ENCODE data around the gene NT5E. TPM values are rescaled to one million over a fixed set of nuclear protein-coding genes. Genes with fewer than 3 reads are reported as not detected.

NT5E gene
- total RNA-seq, 1 experiment from 2014 or later, result 15.8 TPM

- ChIA-PET POLR2A (ENCODE audit: unreplicated experiment) (no interaction called here), CTCF (no interaction called here)
- TF ChIP-seq CTCF (conservative IDR thresholded peaks at IDR 0.05; ENCODE audit: low read depth, low read length), result no peak
- Histone ChIP-seq H3K79me2 (ENCODE audit: low read length) (no peaks in the 10 kb centered on the region), H3K9me3 (ENCODE audit: low read length) (no peaks in the 10 kb centered on the region), H3K9me2 (replicated peaks; ENCODE audit: low read length) (no peaks in the 10 kb centered on the region), H3K4me1 (ENCODE audit: insufficient read depth, low read length) (no peaks in the 10 kb centered on the region), H3K9ac (ENCODE audit: low read length) (no peak overlapping the region), H4K20me1 (ENCODE audit: low read length) (no peaks in the 10 kb centered on the region), H3K4me3 (ENCODE audit: low read length) (no peak overlapping the region), H3K27ac (ENCODE audit: low read length) (no peak overlapping the region), H3F3A (ENCODE audit: low read length, unreplicated experiment) (no peaks in the 10 kb centered on the region), H2AFZ (ENCODE audit: low read length) (no peak overlapping the region), H3K27me3 (ENCODE audit: low read length) (no peaks in the 10 kb centered on the region), H3K4me2 (ENCODE audit: low read length) (no peak overlapping the region), H3K36me3 (ENCODE audit: low read depth, low read length) (peaks cover 3% of the 10 kb centered on the region; the same call in 1 of the 2 replicates)
- no TSS peak for BruUV-seq (replicated peaks)
- no peak for ATAC-seq
- intact Hi-C loops (cut with micrococcal nuclease), result no loop called here
- DNase-seq, result no peak
Measured at GRCh38 chr6:85544776-85545175, 94.9 kb downstream of the NT5E start.

Other genes starting within 250 kb of the NT5E start
- 64.4 and 65.4 TPM in 2 replicates for gene SNX14, start 143.8 kb downstream of the NT5E start, total RNA-seq (2014; rRNA removed)
- gene SYNCRIP, start 192.8 kb downstream of the NT5E start, total RNA-seq (2014; rRNA removed), result 63.8 and 76.6 TPM in 2 replicates